Heart left ventricle (tissue), 16 donors: ENCODE measurements around the gene VPREB1. TPM values are rescaled to one million over a fixed set of nuclear protein-coding genes. Genes with fewer than 3 reads are reported as not detected.
"Not testable (repeated sequence)": the region's sequence is repeated elsewhere in the genome, so short reads cannot be mapped to it uniquely, and the experiment has no call there.

ENCODE experiments used
- ATAC-seq, 4 donors: fragments of 200-7000 bp; cut with Tn5 transposase; one replicate each; pipeline ENCODE4 v1.9.1; 2020 to 2022; ENCODE audit warnings: moderate library complexity in 4 of 4, mild to moderate bottlenecking in 3 of 4, moderate number of reproducible peaks in 1 of 4
- DNase-seq, 5 donors: peaks; one replicate each; pipeline ENCODE4 v3.0.0-alpha.2; 2020
- H3K27ac ChIP-seq, 12 donors: fragments of 200-600 bp; sonication (generic) in 4 of 12; one replicate each; pipeline versions ENCODE4 v1.5.0 to v1.8.0; 2016 to 2022; ENCODE audit warnings: mild to moderate bottlenecking in 2 of 12
- H3K27me3 ChIP-seq, 9 donors: fragments of 200-600 bp; sonication (generic) in 2 of 9; one replicate each; pipeline versions ENCODE4 v1.5.1 to v1.8.0; 2016 to 2022; ENCODE audit warnings: mild to moderate bottlenecking in 3 of 9
- H3K36me3 ChIP-seq, 9 donors: fragments of 200-600 bp; sonication (generic) in 2 of 9; one replicate each; pipeline versions ENCODE4 v1.5.0 to v1.8.0; 2018 to 2022; ENCODE audit warnings: mild to moderate bottlenecking in 2 of 9
- H3K4me1 ChIP-seq, 12 donors: fragments of 200-600 bp; sonication (generic) in 4 of 12; one replicate each; pipeline versions ENCODE4 v1.5.0 to v1.8.0; 2016 to 2022; ENCODE audit warnings: mild to moderate bottlenecking in 3 of 12
- H3K4me3 ChIP-seq, 12 donors: fragments of 200-600 bp; sonication (generic) in 4 of 12; one replicate each; pipeline versions ENCODE4 v1.5.0 to v1.8.0; 2017 to 2022; ENCODE audit warnings: mild to moderate bottlenecking in 9 of 12, moderate library complexity in 4 of 12
- H3K9me3 ChIP-seq, 12 donors: fragments of 200-600 bp; sonication (generic) in 4 of 12; one replicate each; pipeline versions ENCODE4 v1.5.0 to v1.8.0; 2016 to 2022; ENCODE audit warnings: mild to moderate bottlenecking in 1 of 12
- POLR2A ChIP-seq, 2 donors: fragments of 450-650 bp; IDR thresholded peaks; one replicate each; pipeline ENCODE4 v1.6.1; 2017; ENCODE audit warnings: antibody characterized with exemption in 2 of 2, mild to moderate bottlenecking in 2 of 2, moderate library complexity in 2 of 2
- WGBS, 4 donors: extraction: QIAGEN DNeasy Blood & Tissue Kit in 2 of 4; methylation state at CpG; one replicate each; pipeline versions ENCODE4 v1.1.5 to v1.1.7; 2013 to 2018; 5-methylcytosine and 5-hydroxymethylcytosine counted together
- intact Hi-C, 10 donors: fragments of 100-400 bp; cut with DNase I; formaldehyde crosslinking; loops; one replicate each; pipeline versions ENCODE4 v1.11.1 to v1.14.2; 2022
- polyA plus RNA-seq, 2 donors: library from polyadenylated mRNA; stranded (reverse); fragments of 200-250 nt; gene quantifications; one replicate each; pipeline ENCODE4 v1.2.3, GENCODE V29; 2013
- total RNA-seq, 9 donors: library from RNA; depleted of rRNA in 2 of 9; stranded (reverse); fragments of >200 nt in 2 of 9; fragmentation: NEBNext Ultra II Directional in 3 of 9; extraction: Animal tissue kit (Norgen Biotek cat#: 25700) in 3 of 9; gene quantifications; one replicate each; pipeline versions ENCODE4 v1.1.0 to v1.2.4, GENCODE V29; 2016 to 2023
- donor health status: ischemic (EF 13 %, LVEDD 7.1; RV severe dilation, severe dysfunction).
- donor health status: healthy with polysubstance abuse.
- donor health status: DM: no; HTN: yes; CAD: no.
- donor health status: DM: no; HTN: no; CAD: no.
- donor health status: ischemic (EF 25% LVEDD 6.9; RV normal size, moderate dysfunction).
- donor health status: ischemic (EF 25% LVEDD 5.7; RV mildly dilated, moderate dysfunction).
- donor health status: healthy.
- donor health status: DM: yes; HTN: yes; CAD: no.
- donor health status: ischemic (EF 35%, LVEDD 5.7; RV mildly dilated, moderate dysfunction).
- donor health status: nonischemic (EF 11% LVEDD 7.7; RV severe dilation, severe dysfunction).
- donor health status: DM: yes; HTN: yes; CAD: no.
- donor health status: PGD.
- donor health status: ischemic (EF 29% LVEDD 5.4; RV normal size, mild dysfunction).
- donor health status: nonischemic (EF 23%, LVEDD 6.1; RV moderate dilation, normal function).

The VPREB1 gene
- total and polyA plus RNA-seq, 11 donors: not detected

- TF ChIP-seq POLR2A (IDR thresholded peaks at IDR 0.05): no peak
- ATAC-seq (no peak), DNase-seq (no peak)
- intact Hi-C loops: no loop called here
- H3K27me3 ChIP-seq: peaks cover 0 to 22% (median 0%) of the 10 kb centered on the region in 9 donors
- H3K27ac ChIP-seq: no peak overlapping the region
- no peaks in the 10 kb centered on the region for H3K9me3 ChIP-seq
- H3K36me3 ChIP-seq: no peaks in the 10 kb centered on the region
- 26 to 33% (median 32%) methylated on average over 3 of the region's 3 CpGs for WGBS, 4 donors
- H3K4me1 ChIP-seq: no peaks in the 10 kb centered on the region
- H3K4me3 ChIP-seq: no peak overlapping the region
Measured at GRCh38 chr22:22248878-22249277, 4.3 kb downstream of the VPREB1 start.

GRCh38 chr22:22250651-22251050 is 6.1 kb downstream of the VPREB1 start:
- H3K36me3 ChIP-seq, ATAC-seq, DNase-seq, intact Hi-C loops, H3K9me3 ChIP-seq, H3K4me3 ChIP-seq, H3K4me1 ChIP-seq, H3K27ac ChIP-seq: not testable (repeated sequence)
- peaks cover 0 to 13% (median 0%) of the 10 kb centered on the region in 9 donors for H3K27me3 ChIP-seq
- WGBS, 4 donors: 73 to 86% (median 82%) methylated on average over 8 of the region's 8 CpGs

- H3K4me1 ChIP-seq, H3K9me3 ChIP-seq, DNase-seq, H3K36me3 ChIP-seq, H3K27me3 ChIP-seq, ATAC-seq, intact Hi-C loops, H3K4me3 ChIP-seq, H3K27ac ChIP-seq: not testable (repeated sequence)
- 74 to 78% (median 76%) methylated on average over 13 of the region's 13 CpGs for WGBS, 4 donors
Measured at GRCh38 chr22:22256133-22256532, 11.5 kb downstream of the VPREB1 start.

- H3K4me1 ChIP-seq, H3K9me3 ChIP-seq, ATAC-seq, H3K27ac ChIP-seq, DNase-seq, H3K4me3 ChIP-seq, H3K36me3 ChIP-seq, H3K27me3 ChIP-seq, intact Hi-C loops: not testable (repeated sequence)
- 79 to 90% (median 88%) methylated on average over 7 of the region's 7 CpGs for WGBS, 4 donors
Measured at GRCh38 chr22:22258597-22259415, 14.2 kb downstream of the VPREB1 start.

GRCh38 chr22:22260169-22260568 is 15.6 kb downstream of the VPREB1 start:
- DNase-seq, H3K4me1 ChIP-seq, ATAC-seq, intact Hi-C loops, H3K4me3 ChIP-seq, H3K36me3 ChIP-seq, H3K27me3 ChIP-seq, H3K9me3 ChIP-seq, H3K27ac ChIP-seq: not testable (repeated sequence)
- 96% methylated on average over 2 of the region's 2 CpGs for WGBS, 4 donors

GRCh38 chr22:22260586-22260985 is 16.0 kb downstream of the VPREB1 start:
- H3K27ac ChIP-seq, H3K4me1 ChIP-seq, ATAC-seq, H3K9me3 ChIP-seq, intact Hi-C loops, DNase-seq, H3K4me3 ChIP-seq, H3K36me3 ChIP-seq, H3K27me3 ChIP-seq: not testable (repeated sequence)
- WGBS, 4 donors: 81 to 84% (median 83%) methylated on average over 4 of the region's 4 CpGs

GRCh38 chr22:22262332-22263074 is 17.9 kb downstream of the VPREB1 start:
- H3K27ac ChIP-seq: not testable (repeated sequence)
- DNase-seq: peak in 1 of 5 donors; percentile 54
- 29 to 56% (median 39%) methylated on average over 3 of the region's 3 CpGs for WGBS, 4 donors

GRCh38 chr22:22263823-22264222 is 19.2 kb downstream of the VPREB1 start:
- H3K9me3 ChIP-seq, ATAC-seq, H3K27ac ChIP-seq, H3K36me3 ChIP-seq, H3K4me1 ChIP-seq, DNase-seq, H3K27me3 ChIP-seq, H3K4me3 ChIP-seq, intact Hi-C loops: not testable (repeated sequence)
- WGBS, 4 donors: 50 to 68% (median 59%) methylated on average over 3 of the region's 3 CpGs

More at GRCh38 chr22:22262332-22263074, 17.9 kb downstream of the VPREB1 start:
- H3K4me3 ChIP-seq, intact Hi-C loops, H3K4me1 ChIP-seq, H3K36me3 ChIP-seq, H3K27me3 ChIP-seq, ATAC-seq, H3K9me3 ChIP-seq: not testable (repeated sequence)

GRCh38 chr22:22270036-22270676 is 25.6 kb downstream of the VPREB1 start:
- 90 to 100% (median 94%) methylated on average over 5 to 7 of the region's 7 CpGs for WGBS, 4 donors
- H3K27ac ChIP-seq, H3K9me3 ChIP-seq, intact Hi-C loops, ATAC-seq, H3K4me3 ChIP-seq, DNase-seq, H3K4me1 ChIP-seq, H3K36me3 ChIP-seq, H3K27me3 ChIP-seq: not testable (repeated sequence)

- 80 to 94% (median 92%) methylated on average over 1 to 4 of the region's 4 CpGs for WGBS, 4 donors
- ATAC-seq, H3K27me3 ChIP-seq, H3K36me3 ChIP-seq, H3K27ac ChIP-seq, H3K4me3 ChIP-seq, H3K4me1 ChIP-seq, intact Hi-C loops, H3K9me3 ChIP-seq, DNase-seq: not testable (repeated sequence)
Measured at GRCh38 chr22:22277423-22277822, 32.8 kb downstream of the VPREB1 start.
